Measurements from ENCODE around the gene MMS19.
"Not testable (repeated sequence)": the region's sequence is repeated elsewhere in the genome, so short reads cannot be mapped to it uniquely, and the experiment has no call there.

The MMS19 gene

GRCh38 chr10:97482381-97482780, 15.8 kb downstream of the MMS19 start:
- TF ChIP-seq GABPA (IDR thresholded peaks at IDR 0.05; ENCODE audit: low read depth) (no peak), POLR2AphosphoS5 (IDR thresholded peaks at IDR 0.05; ENCODE audit: low read depth) (no peak), SPI1 (IDR thresholded peaks at IDR 0.05; ENCODE audit: borderline replicate concordance, low read depth) (no peak), REST (IDR thresholded peaks at IDR 0.05; ENCODE audit: insufficient replicate concordance, low read depth) (no peak), CTCF (IDR thresholded peaks at IDR 0.05; ENCODE audit: insufficient read depth, low read length) (no peak)
- Histone ChIP-seq H3K4me3 (replicated peaks; ENCODE audit: insufficient read depth, low read length) (no peak overlapping the region), H3K27ac (replicated peaks) (no peak overlapping the region), H3K27me3 (ENCODE audit: insufficient read depth, poor library complexity, severe bottlenecking) (no peaks in the 10 kb centered on the region)
- no peak for DNase-seq (ENCODE audit: low read depth in 1 of 2, low spot score in 1 of 2)

- Histone ChIP-seq H3K4me3 (replicated peaks; ENCODE audit: insufficient read depth, low read length) (no peak overlapping the region), H3K27me3 (ENCODE audit: insufficient read depth, poor library complexity, severe bottlenecking) (no peaks in the 10 kb centered on the region), H3K27ac (replicated peaks) (no peak overlapping the region)
- DNase-seq (ENCODE audit: low read depth in 1 of 2, low spot score in 1 of 2): no peak
- TF ChIP-seq REST (IDR thresholded peaks at IDR 0.05; ENCODE audit: insufficient replicate concordance, low read depth): no peak
Observed at GRCh38 chr10:97481071-97481470, 17.2 kb downstream of the MMS19 start.

GRCh38 chr10:97479939-97480338, 18.3 kb downstream of the MMS19 start:
- H3K27me3 ChIP-seq (ENCODE audit: insufficient read depth, poor library complexity, severe bottlenecking): no peaks in the 10 kb centered on the region
- no peak for DNase-seq (ENCODE audit: low read depth in 1 of 2, low spot score in 1 of 2)
- TF ChIP-seq REST (IDR thresholded peaks at IDR 0.05; ENCODE audit: insufficient replicate concordance, low read depth): no peak
- TF ChIP-seq SPI1 (IDR thresholded peaks at IDR 0.05; ENCODE audit: borderline replicate concordance, low read depth): no peak
- no peak for TF ChIP-seq POLR2AphosphoS5 (IDR thresholded peaks at IDR 0.05; ENCODE audit: low read depth)
- TF ChIP-seq GABPA (IDR thresholded peaks at IDR 0.05; ENCODE audit: low read depth): no peak
- TF ChIP-seq CTCF (IDR thresholded peaks at IDR 0.05; ENCODE audit: insufficient read depth, low read length): no peak
- no peak overlapping the region for H3K4me3 ChIP-seq (replicated peaks; ENCODE audit: insufficient read depth, low read length)
- no peak overlapping the region for H3K27ac ChIP-seq (replicated peaks)

- H3K4me3 ChIP-seq (replicated peaks; ENCODE audit: insufficient read depth, low read length); DNase-seq (ENCODE audit: low read depth in 1 of 2, low spot score in 1 of 2); H3K27me3 ChIP-seq (ENCODE audit: insufficient read depth, poor library complexity, severe bottlenecking); H3K27ac ChIP-seq (replicated peaks): not testable (repeated sequence)
Observed at GRCh38 chr10:97479410-97479809, 18.8 kb downstream of the MMS19 start.
